Measurements from ENCODE around the gene RAD51. TPM values are rescaled to one million over a fixed set of nuclear protein-coding genes. Genes with fewer than 3 reads are reported as not detected.

The RAD51 gene
- total RNA-seq, 1 donor from 2014 or later, result 9.3 TPM

DNA sequence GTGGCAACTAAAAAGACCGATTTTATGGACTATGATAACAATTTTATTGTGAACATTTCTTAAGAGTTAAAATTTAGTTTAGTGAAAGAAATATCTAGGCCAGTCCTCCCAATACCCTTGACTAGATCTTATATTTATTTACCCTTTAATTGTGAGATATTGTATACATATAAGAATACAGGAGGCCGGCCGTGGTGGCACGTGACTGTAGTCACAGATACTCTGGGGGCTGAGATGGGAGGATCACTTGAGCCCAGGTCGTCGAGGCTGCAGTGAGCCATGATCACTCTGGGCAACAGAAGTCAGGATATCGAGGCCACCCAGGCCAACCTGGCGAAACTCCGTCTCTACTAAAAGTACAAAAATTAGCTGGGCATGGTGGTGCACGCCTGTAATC, 60.8 kb downstream of the RAD51 start:
- Mint-ChIP-seq H3K27me3 (ENCODE audit: low read depth) (no peaks in the 10 kb centered on the region), H3K27ac (peak overlapping the region; percentile 98), H3K36me3 (no peaks in the 10 kb centered on the region), H3K4me1 (peaks cover 24% of the 10 kb centered on the region), H3K9me3 (no peaks in the 10 kb centered on the region), H3K4me3 (peak overlapping the region; percentile 94)
- no peak for TF ChIP-seq CTCF (IDR thresholded peaks at IDR 0.05; ENCODE audit: unreplicated experiment)
- DNase-seq (ENCODE audit: low spot score in 2 of 2, unreplicated experiment in 2 of 2), result no peak

DNA sequence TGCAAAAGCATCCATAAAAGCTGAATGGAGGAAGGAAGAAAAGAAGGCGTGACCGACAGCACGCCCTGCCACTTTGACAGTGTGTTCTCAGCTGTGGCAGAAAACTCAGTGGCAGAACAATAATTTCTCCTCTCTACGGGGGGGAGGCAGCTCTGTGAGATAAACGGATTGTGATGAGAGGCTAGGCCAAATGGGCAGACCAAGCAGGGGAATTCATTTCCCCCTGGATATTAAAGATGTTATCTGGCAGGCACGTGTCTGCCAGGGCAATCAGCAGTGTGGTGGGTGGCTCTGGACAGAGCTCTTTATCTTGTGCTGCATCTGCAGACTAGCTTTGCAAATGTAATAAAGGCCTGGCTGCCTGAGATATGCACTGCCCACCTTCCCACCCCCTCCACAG, 62.0 kb downstream of the RAD51 start:
- H3K36me3 Mint-ChIP-seq, result no peaks in the 10 kb centered on the region
- H3K27me3 Mint-ChIP-seq (ENCODE audit: low read depth), result no peaks in the 10 kb centered on the region
- no peak for DNase-seq (ENCODE audit: low spot score in 2 of 2, unreplicated experiment in 2 of 2)
- peak overlapping the region; percentile 55 for H3K27ac Mint-ChIP-seq
- no peak for TF ChIP-seq CTCF (IDR thresholded peaks at IDR 0.05; ENCODE audit: unreplicated experiment)
- H3K9me3 Mint-ChIP-seq, result no peaks in the 10 kb centered on the region
- H3K4me1 Mint-ChIP-seq, result peaks cover 24% of the 10 kb centered on the region
- peak overlapping the region; percentile 15 for H3K4me3 Mint-ChIP-seq

DNA sequence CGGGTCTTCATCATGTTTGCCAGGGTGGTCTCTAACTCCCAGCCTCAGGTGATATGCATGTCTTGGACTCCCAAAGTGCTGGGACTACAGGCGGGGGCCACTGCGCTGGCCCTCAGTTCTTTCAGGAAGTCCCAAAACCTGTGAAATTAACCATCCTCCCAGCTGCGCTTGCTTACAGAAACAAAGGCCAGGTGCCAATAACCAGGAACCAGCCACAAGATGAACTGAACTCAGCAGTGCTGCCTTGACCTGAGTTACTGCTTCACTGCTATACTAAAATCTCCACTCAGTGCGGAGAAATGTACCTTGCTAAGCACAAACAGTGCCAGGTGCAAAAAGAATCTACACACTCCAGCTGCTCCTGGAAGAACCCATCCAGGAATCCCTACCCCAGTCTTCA, 65.0 kb downstream of the RAD51 start:
- TF ChIP-seq CTCF (IDR thresholded peaks at IDR 0.05; ENCODE audit: unreplicated experiment), result no peak
- no peak for DNase-seq (ENCODE audit: low spot score in 2 of 2, unreplicated experiment in 2 of 2)
- H3K36me3 Mint-ChIP-seq, result no peaks in the 10 kb centered on the region
- no peaks in the 10 kb centered on the region for H3K27me3 Mint-ChIP-seq (ENCODE audit: low read depth)
- no peak overlapping the region for H3K4me3 Mint-ChIP-seq
- H3K9me3 Mint-ChIP-seq, result no peaks in the 10 kb centered on the region
- H3K4me1 Mint-ChIP-seq, result peaks cover 28% of the 10 kb centered on the region
- no peak overlapping the region for H3K27ac Mint-ChIP-seq

DNA sequence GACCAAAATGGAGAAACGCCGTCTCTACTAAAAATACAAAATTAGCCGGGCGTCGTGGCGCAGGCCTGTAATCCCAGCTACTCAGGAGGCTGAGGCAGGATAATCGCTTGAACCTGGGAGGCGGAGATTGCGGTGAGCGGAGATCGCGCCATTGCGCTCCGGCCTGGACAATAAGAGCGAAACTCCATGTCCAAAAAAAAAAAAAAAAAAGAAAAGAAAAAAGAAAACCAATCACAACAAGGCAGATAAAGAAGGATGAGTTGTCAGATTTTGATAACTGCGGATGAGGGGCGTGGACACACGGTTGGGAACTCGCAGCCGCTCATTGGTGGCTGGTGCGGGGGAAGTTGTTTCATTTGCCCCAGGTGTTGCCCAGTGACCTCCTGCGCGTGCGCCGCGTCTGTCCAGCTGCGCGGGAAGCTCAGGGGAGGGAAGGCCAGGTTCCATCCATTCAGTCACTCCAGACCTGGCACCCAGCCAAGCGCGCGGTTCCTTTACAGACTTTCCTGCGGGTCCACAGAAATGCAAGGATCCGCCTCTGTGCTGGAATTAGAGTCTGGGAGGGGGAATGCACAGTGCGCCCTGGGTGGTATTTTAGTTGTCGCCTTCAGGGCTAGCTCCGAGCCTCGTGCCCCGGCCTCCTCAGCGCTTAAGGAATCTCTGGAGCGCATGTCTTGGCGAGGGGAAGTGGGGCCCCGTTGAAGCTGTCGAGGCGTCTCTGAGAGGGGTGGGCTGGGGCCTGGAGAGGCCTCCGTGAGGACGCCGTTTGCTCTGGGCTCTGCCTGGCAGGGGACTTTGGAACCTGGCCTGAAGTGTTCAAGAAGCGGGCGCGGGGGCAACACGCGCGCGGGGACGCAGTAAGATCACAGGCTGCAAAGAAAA, 68.2 kb downstream of the RAD51 start:
- H3K9me3 Mint-ChIP-seq, result no peaks in the 10 kb centered on the region
- H3K4me3 Mint-ChIP-seq, result peak overlapping the region; percentile 75
- DNase-seq (ENCODE audit: low spot score in 2 of 2, unreplicated experiment in 2 of 2), result peak; percentile 57 to 75
- TF ChIP-seq CTCF (IDR thresholded peaks at IDR 0.05; ENCODE audit: unreplicated experiment), result no peak
- no peaks in the 10 kb centered on the region for H3K27me3 Mint-ChIP-seq (ENCODE audit: low read depth)
- H3K4me1 Mint-ChIP-seq, result peaks cover 29% of the 10 kb centered on the region
- peak overlapping the region; percentile 93 for H3K27ac Mint-ChIP-seq
- no peaks in the 10 kb centered on the region for H3K36me3 Mint-ChIP-seq

DNA sequence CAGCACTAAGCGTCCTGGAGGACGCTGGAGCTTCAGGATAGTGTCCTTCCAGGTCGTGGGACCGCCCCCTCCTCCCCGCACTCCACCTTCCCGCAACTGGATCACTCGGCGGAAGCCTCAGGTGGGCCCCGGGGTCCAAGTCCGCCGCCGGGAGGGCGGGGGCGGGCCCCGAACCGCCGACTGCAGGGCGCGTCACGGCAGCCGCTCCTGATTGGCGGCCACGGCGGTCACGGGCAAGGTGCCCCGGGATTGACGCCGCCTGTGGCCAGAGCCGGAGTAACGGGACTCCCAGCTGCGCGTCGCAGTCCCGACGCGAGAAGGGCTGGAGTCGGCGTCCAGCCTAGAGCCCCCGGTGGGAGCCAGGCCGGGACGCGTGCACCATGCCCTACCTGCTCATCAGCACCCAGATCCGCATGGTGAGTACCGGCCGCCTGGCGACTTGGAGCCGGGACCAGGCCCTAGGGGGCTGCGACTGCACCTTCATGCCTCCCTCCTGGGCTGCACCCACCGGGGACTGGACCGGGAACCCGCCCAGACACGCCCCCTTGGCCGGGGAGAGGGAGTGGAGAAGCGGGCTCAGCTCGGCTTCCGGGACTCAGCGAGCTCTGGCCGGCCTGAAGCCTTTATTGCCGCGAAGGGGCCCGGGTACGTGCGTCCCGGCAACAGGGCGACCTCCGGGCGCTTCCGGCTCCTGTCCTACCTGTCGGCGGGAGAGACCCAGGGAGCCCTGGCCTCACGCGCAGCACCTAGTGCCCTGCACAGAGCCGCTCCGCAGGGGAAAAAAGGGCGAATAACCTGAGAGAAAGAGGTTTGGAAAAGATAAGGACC, 69.0 kb downstream of the RAD51 start, which contains the start of gene GCHFR:
GCHFR (plus strand) TSS at position 268 of the 828 bp plus-strand sequence; CDS start at position 381, 113 bp downstream.
- H3K4me3 Mint-ChIP-seq, result peak within 1 kb of the TSS; percentile 75

More for the DNA sequence above, 69.0 kb downstream of the RAD51 start, which contains the start of gene GCHFR:
- peak; percentile 62 to 77 for DNase-seq (ENCODE audit: low spot score in 2 of 2, unreplicated experiment in 2 of 2)
- Mint-ChIP-seq H3K27ac (peak within 1 kb of the TSS; percentile 93), H3K27me3 (ENCODE audit: low read depth) (no peaks in the 10 kb centered on the region), H3K4me1 (peaks cover 34% of the 10 kb centered on the region), H3K36me3 (no peaks in the 10 kb centered on the region), H3K9me3 (no peaks in the 10 kb centered on the region)
- TF ChIP-seq CTCF (IDR thresholded peaks at IDR 0.05; ENCODE audit: unreplicated experiment), result peak; percentile 30
